Ureter (tissue), 1 donor: ENCODE results near the gene NR2C1. TPM values are rescaled to one million over a fixed set of nuclear protein-coding genes. Genes with fewer than 3 reads are reported as not detected.
"Not testable (repeated sequence)": the region's sequence is repeated elsewhere in the genome, so short reads cannot be mapped to it uniquely, and the experiment has no call there.

Experiments used
- DNase-seq: peaks from one replicate; pipeline ENCODE4 v3.0.0-alpha.2; 2020; ENCODE audit warnings: low spot score
- total RNA-seq: library from RNA; stranded (reverse); gene quantifications from one replicate; pipeline ENCODE4 v1.2.4, GENCODE V29; 2023
- donor health status: DM: yes; HTN: yes; CAD: no.

NR2C1 gene
- total RNA-seq, 1 donor from 2014 or later = 46.9 TPM

DNA sequence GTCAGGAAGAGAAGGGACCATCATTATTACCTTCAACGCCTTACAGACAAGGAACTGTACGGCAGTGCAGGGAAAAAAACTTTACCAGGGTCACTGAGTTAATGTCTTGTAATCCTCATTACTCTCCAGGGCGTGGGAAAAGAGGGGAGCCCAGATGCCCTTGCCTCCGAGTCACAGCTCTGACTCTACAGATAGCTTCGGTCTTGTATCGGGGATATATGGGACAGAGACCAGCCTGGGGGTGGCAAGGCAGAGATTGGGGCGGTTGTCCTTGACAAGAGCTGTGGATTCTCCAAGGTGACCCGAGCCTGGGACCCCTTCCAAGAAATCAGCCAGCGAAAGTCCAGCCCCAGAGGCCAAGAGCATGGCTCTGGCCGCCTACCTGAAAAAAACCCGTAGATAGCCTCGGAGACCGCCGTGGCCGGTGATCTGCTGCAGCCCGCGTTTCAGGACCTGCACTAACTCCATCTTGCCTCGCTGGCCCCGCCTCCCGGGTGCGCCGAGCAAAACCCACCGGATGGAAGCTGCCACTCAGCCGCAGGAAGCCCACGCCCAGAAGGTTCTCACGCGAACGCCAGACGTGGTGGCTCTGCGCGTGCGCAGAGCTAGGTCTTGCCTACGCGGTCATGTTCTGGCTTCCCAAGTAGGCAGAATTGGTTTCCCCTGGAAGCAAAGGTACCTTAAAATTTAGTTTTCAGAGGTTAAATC, 70.1 kb downstream of the NR2C1 start, which contains the start of gene NDUFA12:
Gene NDUFA12 (minus strand): TSS at position 485 of the 708 bp plus-strand sequence. CDS start 17 bp downstream, at position 468.
- peak; percentile 96 for DNase-seq

DNA sequence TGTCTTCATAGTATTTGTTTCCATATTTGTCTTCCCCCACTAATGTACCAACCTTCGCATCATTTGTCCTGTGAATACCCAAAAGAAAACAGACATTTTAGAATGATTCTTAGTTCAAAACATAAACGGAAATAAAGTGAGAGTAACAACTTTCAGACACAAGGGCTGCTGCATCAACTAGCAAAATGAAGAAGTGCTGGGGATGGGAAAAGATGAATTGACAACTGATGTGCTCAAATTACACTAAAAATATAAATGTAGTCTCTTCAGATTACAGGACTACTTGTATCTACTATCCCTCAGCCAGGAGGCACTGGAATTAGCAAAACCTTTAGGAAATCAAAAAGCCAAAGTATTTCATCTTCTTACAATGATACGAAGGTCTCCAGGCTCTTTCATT, 70.7 kb downstream of the NR2C1 start:
- DNase-seq = no peak

DNA sequence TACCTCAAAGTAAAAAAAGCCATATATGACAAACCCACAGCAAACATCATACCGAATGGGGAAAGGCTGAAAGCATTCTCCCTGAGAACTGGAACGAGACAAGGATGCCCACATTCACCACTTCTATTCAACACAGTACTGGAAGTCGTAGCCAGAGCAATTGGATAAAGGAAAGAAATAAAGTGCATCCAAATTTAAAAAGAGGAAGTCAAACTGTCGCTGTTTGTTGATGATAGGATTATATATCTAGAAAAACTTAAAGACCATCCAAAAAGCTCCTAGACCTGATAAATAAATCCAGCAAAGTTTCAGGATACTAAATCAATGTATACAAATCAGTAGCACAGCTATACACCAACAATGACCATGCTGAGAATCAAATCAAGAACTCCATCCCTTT, 75.1 kb downstream of the NR2C1 start:
- DNase-seq = no peak

DNA sequence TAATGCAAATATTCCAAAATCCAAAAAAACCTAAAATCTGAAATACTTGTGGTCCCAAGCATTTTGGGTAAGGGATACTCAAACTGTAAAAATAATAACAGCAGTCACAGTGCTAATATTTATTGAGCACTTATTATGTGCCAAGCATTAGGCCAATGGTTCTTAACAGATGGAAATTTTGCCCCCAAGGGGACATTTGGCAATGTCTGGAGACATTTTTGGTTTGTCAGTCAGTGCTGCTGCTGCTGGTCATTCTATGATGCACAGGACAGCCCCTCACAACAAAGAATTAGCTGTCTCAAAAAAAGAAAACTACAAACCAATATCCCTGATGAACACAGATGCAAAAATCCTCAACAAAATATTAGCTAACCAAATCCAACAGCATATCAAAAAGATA, 75.7 kb downstream of the NR2C1 start:
- no peak for DNase-seq

DNA sequence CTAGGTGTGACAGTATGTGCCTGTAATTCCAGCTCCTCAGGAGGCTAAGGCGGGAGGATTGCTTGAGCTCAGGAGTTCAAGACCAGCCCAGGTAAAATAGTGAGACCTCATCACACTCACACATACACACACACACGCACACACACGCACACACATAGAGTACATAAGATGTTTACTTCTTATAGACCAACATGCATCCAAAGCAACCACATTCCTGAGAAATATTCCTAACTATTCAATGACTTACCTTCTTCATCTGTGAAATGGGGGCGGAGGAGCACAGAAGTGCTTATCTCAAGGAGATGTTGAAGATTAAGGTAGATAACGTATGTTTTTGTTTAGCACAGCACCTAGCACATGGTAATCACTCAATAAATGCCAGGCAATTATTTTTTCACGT, 76.4 kb downstream of the NR2C1 start:
- no peak for DNase-seq

DNA sequence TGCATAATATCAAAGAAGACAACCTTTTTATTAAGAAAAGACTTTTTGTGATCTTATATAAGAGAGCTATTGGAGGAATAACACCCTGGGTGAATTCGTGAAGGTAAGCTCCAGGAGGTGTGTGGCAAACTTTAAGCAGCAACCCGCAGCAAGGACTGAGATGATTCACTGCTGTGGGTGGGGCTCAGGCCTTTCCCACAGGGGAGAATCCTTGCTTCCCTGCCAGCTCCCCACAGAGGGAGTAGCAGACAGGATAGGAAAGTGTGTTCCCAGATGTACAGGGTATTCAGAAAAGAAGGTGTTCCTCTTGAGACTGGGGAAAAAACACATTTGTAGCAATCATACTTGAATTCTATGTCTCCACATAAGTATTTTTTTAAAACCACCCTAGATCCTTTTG, 79.1 kb downstream of the NR2C1 start:
- DNase-seq = no peak

DNA sequence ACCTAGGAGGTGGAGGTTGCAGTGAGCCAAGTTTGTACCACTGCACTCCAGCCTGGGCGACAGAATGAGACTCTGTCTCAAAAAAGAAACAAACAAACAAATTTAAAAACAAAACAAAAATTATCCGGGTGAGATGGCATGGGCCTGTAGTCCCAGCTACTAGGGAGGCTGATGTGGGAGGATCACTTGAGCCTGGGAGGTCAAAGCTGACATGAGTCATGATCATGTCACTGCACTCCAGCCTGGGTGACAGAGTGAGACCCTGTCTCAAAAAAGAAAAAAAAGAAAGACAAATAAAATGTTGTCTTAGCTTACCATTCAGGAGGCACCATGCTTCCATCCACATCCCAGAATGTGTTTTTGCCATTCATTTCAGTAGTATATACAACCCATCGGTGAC, 79.6 kb downstream of the NR2C1 start:
- not testable (repeated sequence) for DNase-seq

DNA sequence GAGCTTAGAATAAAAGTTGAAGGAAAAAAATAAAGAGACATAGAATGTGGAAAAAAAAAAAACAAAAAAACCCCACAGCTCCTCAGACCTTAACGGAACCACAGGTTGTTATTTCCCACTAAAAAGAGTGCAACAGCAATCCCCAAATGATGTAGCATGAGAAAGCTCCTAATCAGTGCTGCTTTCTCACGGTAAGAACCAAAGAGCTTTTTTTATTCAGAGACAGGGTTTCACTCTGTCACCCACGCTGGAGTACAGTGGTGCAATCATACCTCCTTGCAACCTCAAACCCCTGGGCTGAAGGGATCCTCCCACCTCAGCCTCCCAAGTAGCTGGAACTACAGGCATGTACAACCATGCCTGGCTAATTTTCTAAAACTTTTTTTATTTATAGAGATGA, 83.2 kb downstream of the NR2C1 start:
- no peak for DNase-seq

DNA sequence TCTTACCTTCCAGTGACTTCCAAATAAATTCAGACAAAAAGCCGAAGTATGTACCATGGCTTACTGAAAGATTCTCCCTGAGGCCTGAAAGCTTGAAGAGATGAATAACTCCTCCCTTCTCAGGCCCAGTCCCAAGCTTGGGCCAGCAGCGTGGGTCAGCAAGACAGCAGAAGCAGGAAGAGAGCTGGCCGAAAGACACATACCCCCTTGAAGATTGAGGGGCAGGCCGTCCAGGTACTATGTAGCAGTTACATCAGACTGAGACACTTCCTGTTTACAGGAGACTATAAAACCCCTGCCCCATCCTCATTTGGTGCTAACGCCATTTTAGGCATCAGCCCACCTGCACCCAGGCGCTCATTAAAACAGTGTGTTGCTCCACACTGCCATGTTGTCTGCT, 84.9 kb downstream of the NR2C1 start:
- DNase-seq = no peak

DNA sequence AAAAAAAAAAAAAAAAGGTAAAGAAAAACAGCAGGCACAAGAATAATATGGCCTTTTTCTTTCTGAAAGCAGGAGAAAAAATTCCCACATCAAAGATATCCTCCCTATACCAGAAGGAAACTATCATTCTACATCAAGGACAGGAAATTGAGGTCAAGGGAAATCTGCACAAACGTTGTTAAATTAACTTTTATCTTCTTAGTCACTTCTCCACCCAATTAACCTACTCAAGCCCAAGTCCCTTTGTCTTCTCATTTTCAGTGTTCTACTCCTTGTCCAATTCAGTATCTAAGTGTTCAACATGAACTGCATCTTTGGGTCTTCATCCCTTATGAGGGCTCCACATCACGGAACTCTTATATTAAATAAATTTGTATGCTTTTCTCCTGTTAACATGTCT, 85.6 kb downstream of the NR2C1 start:
- DNase-seq = no peak

DNA sequence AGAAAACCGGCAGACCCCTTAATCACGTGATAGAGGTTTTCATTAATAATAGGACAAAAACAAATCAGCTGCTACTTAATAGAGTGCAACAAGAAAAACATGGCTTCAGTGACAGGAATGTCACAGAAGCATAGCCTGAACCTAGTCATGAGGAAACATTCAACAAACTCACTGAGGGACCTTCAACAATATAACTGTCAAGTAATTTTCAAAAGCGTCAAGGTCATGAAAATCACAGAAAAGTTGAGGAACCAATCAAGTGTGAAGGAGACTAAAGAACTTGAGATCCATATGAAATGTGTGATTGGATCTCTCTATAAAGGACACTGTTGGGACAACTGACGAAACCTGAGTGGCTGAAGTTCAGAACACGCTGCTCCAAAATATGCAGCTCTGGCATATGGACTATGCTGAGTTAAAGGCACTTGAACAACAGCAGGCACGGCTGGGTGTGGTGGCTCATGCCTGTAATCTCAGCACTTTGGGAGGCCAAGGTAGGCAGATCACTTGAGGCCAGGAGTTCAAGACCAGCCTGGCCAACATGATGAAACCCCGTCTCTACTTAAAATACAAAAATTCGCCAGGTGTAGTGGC, 86.2 kb downstream of the NR2C1 start:
- DNase-seq = no peak

DNA sequence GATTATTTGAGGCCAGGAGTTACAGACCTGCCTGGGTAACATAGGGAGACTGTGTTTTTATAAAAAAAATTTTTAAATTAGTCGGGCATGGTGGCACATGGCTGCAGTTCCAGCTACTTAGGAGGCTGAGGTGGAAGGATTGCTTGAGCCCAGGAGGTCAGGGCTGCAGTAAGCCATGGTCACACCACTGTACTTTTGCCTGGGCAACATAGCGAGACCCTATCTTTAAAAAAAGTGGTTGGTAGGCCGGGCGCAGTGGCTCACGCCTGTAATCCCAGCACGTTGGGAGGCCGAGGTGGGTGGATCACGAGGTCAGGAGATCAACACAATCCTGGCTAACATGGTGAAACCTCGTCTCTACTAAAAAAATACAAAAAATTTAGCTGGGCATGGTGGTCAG, 88.3 kb downstream of the NR2C1 start:
- not testable (repeated sequence) for DNase-seq

DNA sequence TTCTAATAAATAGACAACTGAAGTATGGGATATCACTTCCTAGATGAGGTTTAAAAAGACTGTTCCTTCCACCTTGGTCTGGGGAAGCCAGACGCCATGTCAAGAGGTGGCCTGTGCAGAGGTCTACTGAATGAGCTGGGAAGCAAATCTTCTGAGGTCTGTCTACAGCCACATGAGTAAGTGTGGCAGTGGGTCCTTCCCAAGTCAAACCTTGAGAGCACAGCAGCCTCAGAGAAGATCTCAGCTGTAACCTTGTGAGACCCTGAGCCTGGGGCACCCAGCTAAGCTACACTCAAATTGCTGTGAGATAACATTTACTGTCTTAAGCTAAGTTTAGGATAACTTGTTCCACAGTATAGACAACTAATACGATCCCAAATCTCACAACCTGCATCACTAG, 90.1 kb downstream of the NR2C1 start:
- no peak for DNase-seq

DNA sequence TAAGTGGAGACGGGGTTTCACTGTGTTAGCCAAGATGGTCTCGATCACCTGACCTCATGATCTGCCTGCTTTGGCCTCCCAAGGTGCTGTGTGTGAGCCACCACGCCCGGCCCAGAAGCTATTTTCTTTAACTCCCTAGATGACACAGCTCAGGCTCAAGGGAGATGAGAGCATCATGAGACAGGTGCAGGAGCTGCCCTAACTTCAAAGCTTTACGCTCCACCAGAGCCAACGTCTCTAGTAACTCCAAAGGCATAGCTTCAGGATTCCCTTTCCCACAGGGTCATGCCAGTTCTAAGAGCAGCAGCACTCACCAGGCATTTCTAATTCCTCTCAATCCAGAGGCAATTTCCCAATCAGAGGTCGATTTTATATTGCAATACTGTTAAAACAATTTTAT, 91.0 kb downstream of the NR2C1 start:
- DNase-seq = no peak

DNA sequence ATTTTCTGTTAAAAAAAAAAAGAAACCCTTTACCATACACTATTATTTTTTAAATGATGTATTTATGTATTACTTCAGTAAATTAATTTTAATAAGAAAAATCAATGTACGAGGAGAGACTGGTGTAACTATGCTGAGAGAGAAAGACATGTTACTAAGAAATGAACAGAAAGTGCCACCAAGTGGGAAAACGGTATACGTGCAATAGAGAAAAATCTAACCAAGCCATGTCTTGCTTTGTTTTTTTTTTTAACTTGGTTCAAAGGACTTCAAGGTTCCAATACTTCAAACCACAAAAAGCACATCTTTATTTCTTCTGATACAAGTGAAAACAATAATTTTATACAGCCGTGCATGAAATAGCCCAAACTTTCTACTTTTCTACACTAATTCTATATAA, 92.8 kb downstream of the NR2C1 start:
- no peak for DNase-seq

DNA sequence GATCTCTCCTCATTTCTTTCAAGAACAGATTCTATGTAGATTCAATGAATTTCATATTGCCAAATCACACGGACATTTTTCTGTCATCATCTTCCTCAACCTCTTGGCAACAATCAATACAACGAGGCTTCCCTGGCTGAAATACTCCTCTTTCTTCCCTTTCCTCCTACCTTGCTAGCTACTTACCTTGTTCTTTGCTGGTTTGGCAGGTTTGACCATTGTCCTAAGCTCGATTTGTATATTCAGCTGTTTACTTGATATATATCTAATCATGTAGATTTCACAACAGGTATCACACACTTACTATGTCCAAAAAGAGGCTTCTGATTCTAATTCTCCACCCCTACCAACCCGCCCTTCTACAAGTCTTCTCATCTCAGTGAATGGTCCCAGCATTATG, 93.5 kb downstream of the NR2C1 start:
- no peak for DNase-seq

DNA sequence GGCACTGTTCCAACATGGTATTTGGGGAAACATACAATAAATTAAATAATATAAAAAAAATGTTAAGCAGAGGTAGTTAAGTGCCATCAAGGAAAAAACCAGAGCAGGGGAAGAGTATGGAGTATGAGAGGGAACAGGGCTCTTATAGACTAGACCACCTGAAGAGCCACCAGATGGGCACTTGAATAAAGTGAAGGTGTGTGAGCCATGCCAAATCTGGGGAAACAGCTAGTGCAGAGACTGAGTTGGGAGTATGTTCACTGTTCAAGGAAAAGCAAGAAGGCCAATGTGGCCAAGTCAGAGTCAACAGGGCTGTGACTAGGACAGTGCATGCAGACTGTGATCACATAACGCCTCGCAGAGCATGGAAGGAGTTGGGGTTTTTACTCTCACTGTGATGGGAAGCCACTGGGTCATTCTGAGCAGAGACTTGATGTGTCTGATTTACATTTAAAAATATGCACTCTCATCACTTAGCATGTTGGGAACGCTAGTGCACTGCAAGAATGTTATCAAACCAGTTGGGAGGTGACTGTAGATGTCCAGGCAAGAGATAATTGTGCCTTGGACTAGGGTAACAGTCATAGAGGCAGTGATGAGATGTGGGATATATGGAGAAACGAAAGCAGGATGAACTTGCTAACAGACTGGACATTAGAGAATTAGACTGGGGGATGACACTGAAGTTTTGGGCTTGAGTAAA, 95.5 kb downstream of the NR2C1 start:
- DNase-seq = no peak

DNA sequence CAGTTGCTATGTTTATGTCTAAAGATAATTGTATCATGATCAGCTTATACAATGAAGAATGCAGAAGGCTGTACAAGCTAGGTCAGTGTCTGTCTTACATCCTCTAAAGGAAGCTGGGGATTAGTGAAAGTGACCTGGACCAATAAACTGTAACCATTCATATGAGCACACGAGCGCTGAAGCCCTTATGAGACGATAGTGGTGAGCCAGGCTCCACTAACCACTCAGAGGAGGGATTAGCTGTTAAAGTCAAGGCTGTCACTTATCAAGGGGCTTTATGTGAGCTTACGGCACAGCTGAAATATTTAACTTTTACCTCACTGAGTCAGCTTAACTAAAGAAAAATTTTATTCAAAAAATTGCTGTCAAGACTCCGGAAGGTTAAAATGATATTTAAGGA, 100.2 kb downstream of the NR2C1 start:
- DNase-seq = no peak

DNA sequence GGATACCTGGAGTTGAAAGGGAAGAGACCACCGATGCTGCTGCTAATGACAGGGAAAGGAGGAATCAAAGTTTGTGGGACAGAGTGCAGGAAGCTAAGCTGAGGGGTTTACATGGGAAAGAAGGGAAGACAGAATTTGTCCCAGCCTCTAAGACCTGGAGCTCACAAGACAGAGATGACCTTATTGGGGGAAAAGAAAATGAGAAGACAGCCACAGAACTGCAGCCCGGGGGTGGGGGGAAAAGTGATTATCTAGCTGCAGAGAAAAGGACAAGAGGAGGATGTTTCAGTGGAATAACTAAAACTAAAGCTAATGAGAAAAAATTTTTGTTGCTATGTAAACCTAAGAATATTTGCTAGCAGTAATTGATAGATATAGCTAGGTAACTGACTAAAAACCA, 100.6 kb downstream of the NR2C1 start:
- no peak for DNase-seq

DNA sequence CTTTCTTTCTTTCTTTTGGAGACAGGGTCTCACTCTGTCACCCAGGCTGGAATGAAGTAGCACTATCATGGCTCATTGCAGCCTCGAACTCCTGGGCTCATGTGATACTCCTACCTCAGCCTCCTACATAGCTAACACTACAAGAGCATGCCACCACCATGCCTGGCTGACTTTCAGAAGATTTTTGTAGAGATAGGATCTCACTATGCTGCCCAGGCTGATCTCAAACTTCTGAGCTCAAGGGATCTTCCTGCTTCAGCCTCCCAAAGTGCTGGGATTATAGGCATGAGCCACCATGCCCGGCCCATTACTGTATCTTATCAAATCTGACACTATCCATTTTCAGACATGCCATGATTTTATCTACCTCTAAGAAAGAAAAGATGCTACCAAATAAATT, 101.5 kb downstream of the NR2C1 start:
- no peak for DNase-seq

DNA sequence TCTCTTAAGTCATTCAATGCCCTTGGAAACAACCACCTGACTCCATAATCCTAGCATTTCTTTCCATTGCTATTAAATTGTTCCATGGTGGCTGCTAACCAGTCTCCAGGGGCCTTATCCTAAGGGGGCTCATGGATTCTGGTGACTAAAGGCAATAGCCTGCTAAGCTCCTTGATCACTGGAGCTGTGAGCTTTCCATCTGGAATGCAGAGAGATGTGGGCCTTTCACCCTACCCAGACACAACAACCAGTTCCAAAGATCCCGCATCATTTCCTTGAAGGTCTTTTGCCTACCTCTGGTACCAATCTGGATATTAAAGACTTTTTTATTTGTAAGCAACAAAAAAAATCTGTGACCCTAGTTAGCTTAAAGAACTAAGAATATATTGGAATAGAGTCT, 102.9 kb downstream of the NR2C1 start:
- no peak for DNase-seq
